DOHH2 (cell line): ENCODE measurements around the gene NKPD1.

Source experiments
- CTCF ChIP-seq: fragments of 200-600 bp; sonication (generic); IDR thresholded peaks from one replicate; pipeline ENCODE4 v1.5.1; 2014; ENCODE audit warnings: antibody characterized with exemption, mild to moderate bottlenecking, low read depth, low read length; ENCODE audit not compliant: poor library complexity, severe bottlenecking
- EZH2phosphoT487 ChIP-seq: fragments of 200-600 bp; sonication (generic); IDR thresholded peaks from 2 replicates; pipeline ENCODE4 v1.6.1; 2017; ENCODE audit warnings: borderline replicate concordance, mild to moderate bottlenecking, antibody characterized with exemption, low read length, moderate library complexity, mixed read lengths

DNA sequence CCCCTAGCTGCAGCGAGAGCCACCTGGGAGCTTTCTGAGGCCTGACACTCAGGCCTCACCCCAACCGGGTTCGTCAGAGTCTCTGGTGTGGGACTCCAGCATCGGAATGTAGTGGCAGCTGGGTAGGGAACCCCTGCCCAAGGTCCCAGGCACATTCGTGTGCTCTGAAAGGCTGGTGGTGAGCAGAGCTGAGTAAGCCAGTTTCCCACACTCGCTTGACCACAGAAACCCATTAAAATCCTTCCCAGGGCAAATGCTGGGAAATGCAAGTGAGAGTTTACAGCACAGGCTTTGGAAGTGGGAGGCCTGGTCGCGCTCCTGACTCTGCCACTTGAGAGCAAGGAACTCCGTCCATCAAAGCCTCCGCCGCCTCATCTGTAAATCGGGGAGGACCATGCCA, 13.0 kb upstream of the NKPD1 start:
- no peak for TF ChIP-seq CTCF
- no peak for TF ChIP-seq EZH2phosphoT487
